HG03280 (cell line): ENCODE measurements around the gene ABCF3.
"Not testable (repeated sequence)": the region's sequence is repeated elsewhere in the genome, so short reads cannot be mapped to it uniquely, and the experiment has no call there.

Experiments used
- ATAC-seq: cut with Tn5 transposase; IDR thresholded peaks from one replicate; pipeline ENCODE4 v1.9.1; 2021; ENCODE audit warnings: mild to moderate bottlenecking, moderate library complexity; ENCODE audit not compliant: unreplicated experiment

Gene ABCF3

GRCh38 chr3:184186184-184186901 is at the start of gene ABCF3:
ABCF3 (plus strand) TSS chr3:184186199; CDS start chr3:184186208, 9 bp downstream.
- ATAC-seq = peak; percentile 17

- no peak for ATAC-seq
Observed at GRCh38 chr3:184140436-184140835, 45.6 kb upstream of the ABCF3 start.

- no peak for ATAC-seq
Observed at GRCh38 chr3:184142199-184142598, 43.8 kb upstream of the ABCF3 start.

- ATAC-seq = no peak
Observed at GRCh38 chr3:184143327-184143726, 42.7 kb upstream of the ABCF3 start.

GRCh38 chr3:184144505-184144904 is 41.5 kb upstream of the ABCF3 start:
- no peak for ATAC-seq

GRCh38 chr3:184145111-184145524 is 40.9 kb upstream of the ABCF3 start:
- ATAC-seq = no peak

- no peak for ATAC-seq
Observed at GRCh38 chr3:184145751-184146270, 40.2 kb upstream of the ABCF3 start.

- ATAC-seq = no peak
Observed at GRCh38 chr3:184148076-184148475, 37.9 kb upstream of the ABCF3 start.

GRCh38 chr3:184149123-184149522 is 36.9 kb upstream of the ABCF3 start:
- ATAC-seq = no peak

- ATAC-seq = not testable (repeated sequence)
Observed at GRCh38 chr3:184149770-184150169, 36.2 kb upstream of the ABCF3 start.

- peak; percentile 82 for ATAC-seq
Observed at GRCh38 chr3:184154885-184155643, 30.9 kb upstream of the ABCF3 start, which contains the start of gene DVL3. DVL3 (plus strand) TSS chr3:184155377; CDS start chr3:184155636, 259 bp downstream.

- peak; percentile 33 for ATAC-seq
Observed at GRCh38 chr3:184155644-184156521, 30.1 kb upstream of the ABCF3 start.

- no peak for ATAC-seq
Observed at GRCh38 chr3:184156522-184156955, 29.5 kb upstream of the ABCF3 start.

- ATAC-seq = no peak
Observed at GRCh38 chr3:184157206-184157605, 28.8 kb upstream of the ABCF3 start.

GRCh38 chr3:184158404-184158803 is 27.6 kb upstream of the ABCF3 start:
- ATAC-seq = no peak

GRCh38 chr3:184160456-184160855 is 25.5 kb upstream of the ABCF3 start:
- no peak for ATAC-seq

- ATAC-seq = not testable (repeated sequence)
Observed at GRCh38 chr3:184162571-184163070, 23.4 kb upstream of the ABCF3 start.

GRCh38 chr3:184164648-184165330 is 21.2 kb upstream of the ABCF3 start:
- ATAC-seq = no peak

- no peak for ATAC-seq
Observed at GRCh38 chr3:184165543-184165942, 20.5 kb upstream of the ABCF3 start.

GRCh38 chr3:184166671-184167070 is 19.3 kb upstream of the ABCF3 start:
- no peak for ATAC-seq
